ENCODE data around the gene HNRNPK. TPM values are rescaled to one million over a fixed set of nuclear protein-coding genes. Genes with fewer than 3 reads are reported as not detected.

HNRNPK gene
- total RNA-seq: 570 and 620 TPM in 2 replicates

GRCh38 chr9:83979812-83980394 lies at the start of gene HNRNPK:
Gene HNRNPK, minus strand, starts transcription at chr9:83980215. Its CDS starts 1,963 bp downstream, at chr9:83978252.

GRCh38 chr9:83980395-83981125 lies 545 bp upstream of the HNRNPK start, which contains the start of gene RMI1:
Gene RMI1, plus strand, starts transcription at chr9:83980805. Its CDS starts 20,182 bp downstream, at chr9:84000987.

GRCh38 chr9:83920927-83921707 lies 58.9 kb downstream of the HNRNPK start, which contains the start of gene KIF27:
Gene KIF27, minus strand, starts transcription at chr9:83921432. Its CDS starts 5,841 bp downstream, at chr9:83915591.

Other genes starting within 250 kb of the HNRNPK start
- 0.29 and 1.4 TPM in 2 replicates for gene GKAP1, start 162.4 kb downstream of the HNRNPK start, total RNA-seq
- 0.58 and 1.4 TPM in 2 replicates for gene KIF27, start 58.8 kb downstream of the HNRNPK start, total RNA-seq
- 0.58 and 1.9 TPM in 2 replicates for gene RMI1, start 590 bp upstream of the HNRNPK start, total RNA-seq

Measured in myometrial cell (primary cell).